Transverse colon (tissue), 4 donors: ENCODE results near the gene DYNC1I1. TPM values are rescaled to one million over a fixed set of nuclear protein-coding genes. Genes with fewer than 3 reads are reported as not detected.

Experiments
- DNase-seq: peaks from one replicate; pipeline ENCODE4 v3.0.0-alpha.2; 2019
- H3K27ac ChIP-seq, 4 donors: fragments of 200-600 bp; sonication (generic); 2 replicates each; pipeline ENCODE4 v1.5.1; 2016 to 2018; ENCODE audit warnings: inconsistent platforms in 4 of 4
- H3K27me3 ChIP-seq: fragments of 200-600 bp; sonication (generic); 2 replicates; pipeline ENCODE4 v1.5.1; 2017; ENCODE audit warnings: inconsistent platforms
- H3K36me3 ChIP-seq, 4 donors: fragments of 200-600 bp; sonication (generic); 2 replicates each; pipeline ENCODE4 v1.5.1; 2017 to 2019; ENCODE audit warnings: inconsistent platforms in 4 of 4
- H3K4me1 ChIP-seq, 4 donors: fragments of 200-600 bp; sonication (generic); 2 replicates each; pipeline ENCODE4 v1.5.1; 2017 to 2020; ENCODE audit warnings: inconsistent platforms in 4 of 4
- H3K4me3 ChIP-seq, 4 donors: fragments of 200-600 bp; sonication (generic); 1 replicate in 1 of 4; 2 replicates in 3 of 4; pipeline versions ENCODE4 v1.5.1 to v1.6.1; 2017 to 2019; ENCODE audit warnings: inconsistent platforms in 4 of 4
- H3K9me3 ChIP-seq, 2 donors: fragments of 200-600 bp; sonication (generic); 2 replicates each; pipeline ENCODE4 v1.5.1; 2017 to 2019; ENCODE audit warnings: inconsistent platforms in 2 of 2
- CTCF ChIP-seq, 5 experiments: fragments of 200-600 bp in 3 of 5; fragments of 450-650 bp in 2 of 5; sonication (generic) in 3 of 5; IDR thresholded peaks; 1 replicate in 2 of 5; 2 replicates in 3 of 5; pipeline ENCODE4 v1.5.1; 2016 to 2017; ENCODE audit warnings: antibody characterized with exemption in 5 of 5, inconsistent platforms in 3 of 5, mild to moderate bottlenecking in 2 of 5, moderate library complexity in 1 of 5
- EP300 ChIP-seq: sonication (generic); formaldehyde crosslinking; IDR thresholded peaks from one replicate; pipeline ENCODE4 v1.6.1; 2017; ENCODE audit warnings: antibody characterized with exemption, low read depth
- POLR2A ChIP-seq: fragments of 450-650 bp; IDR thresholded peaks from one replicate; pipeline ENCODE4 v1.6.1; 2016; ENCODE audit warnings: antibody characterized with exemption, mild to moderate bottlenecking, moderate library complexity
- POLR2AphosphoS5 ChIP-seq, 3 donors: sonication (generic); formaldehyde crosslinking; IDR thresholded peaks; one replicate each; pipeline ENCODE4 v1.6.1; 2016; ENCODE audit warnings: antibody characterized with exemption in 3 of 3
- WGBS, 2 donors: methylation state at CpG; one replicate each; pipeline ENCODE4 v1.1.5; 2018; ENCODE audit warnings: low coverage in 1 of 2; 5-methylcytosine and 5-hydroxymethylcytosine counted together
- in situ Hi-C, 4 donors: fragments of 200-750 bp; cut with MboI; loops; one replicate each; pipeline versions ENCODE4 v1.15.0 to v1.15.1; 2017; ENCODE audit warnings: low sequenced_read_pairs in 3 of 4, low pct_ligation_motif_present in 1 of 4, low pct_unique_long_range_greater_than_20kb in 1 of 4
- intact Hi-C: fragments of 100-400 bp; cut with DNase I; formaldehyde crosslinking; loops from one replicate; pipeline ENCODE4 v1.15.1; 2023; ENCODE audit warnings: low total_unique reads
- total RNA-seq, 4 donors: library from RNA; depleted of rRNA; stranded (reverse); fragments of >200 nt; gene quantifications; one replicate each; pipeline ENCODE4 v1.1.0, GENCODE V29; 2016

DYNC1I1 gene
- total RNA-seq, 4 donors from 2014 or later, result 1.8 to 37.0 (median 7.4) TPM

- no peaks in the 10 kb centered on the region for H3K27me3 ChIP-seq
- TF ChIP-seq POLR2A (no peak), CTCF (IDR thresholded peaks at IDR 0.05) (no peak), EP300 (no peak), POLR2AphosphoS5 (IDR thresholded peaks at IDR 0.05) (no peak)
- no peak for DNase-seq
- 54 to 60% methylated on average over 3 of the region's 3 CpGs for WGBS, 2 donors
- in situ Hi-C loops, result no loop called here
- no peaks in the 10 kb centered on the region for H3K36me3 ChIP-seq
- H3K4me1 ChIP-seq, result no peaks in the 10 kb centered on the region
- no peak overlapping the region for H3K27ac ChIP-seq
- no peak overlapping the region for H3K4me3 ChIP-seq
- intact Hi-C loops, result no loop called here
- no peaks in the 10 kb centered on the region for H3K9me3 ChIP-seq
Observed at GRCh38 chr7:95800787-95801186, 28.4 kb downstream of the DYNC1I1 start.

GRCh38 chr7:95802270-95802669 lies 29.9 kb downstream of the DYNC1I1 start:
- no peaks in the 10 kb centered on the region for H3K4me1 ChIP-seq
- WGBS, 2 donors, result 97 to 98% methylated on average over 3 of the region's 3 CpGs
- in situ Hi-C loops (no loop called here), intact Hi-C loops (no loop called here)
- no peaks in the 10 kb centered on the region for H3K9me3 ChIP-seq
- no peak overlapping the region for H3K4me3 ChIP-seq
- no peaks in the 10 kb centered on the region for H3K27me3 ChIP-seq
- TF ChIP-seq CTCF (IDR thresholded peaks at IDR 0.05), result no peak
- no peak for TF ChIP-seq POLR2A
- no peak for TF ChIP-seq POLR2AphosphoS5 (IDR thresholded peaks at IDR 0.05)
- no peak for TF ChIP-seq EP300
- no peaks in the 10 kb centered on the region for H3K36me3 ChIP-seq
- no peak overlapping the region for H3K27ac ChIP-seq
- no peak for DNase-seq

GRCh38 chr7:95804052-95804451 lies 31.7 kb downstream of the DYNC1I1 start:
- WGBS, 2 donors, result 68 to 75% methylated on average over 4 of the region's 4 CpGs
- Histone ChIP-seq H3K4me1 (no peaks in the 10 kb centered on the region), H3K27me3 (no peaks in the 10 kb centered on the region), H3K27ac (no peak overlapping the region), H3K36me3 (no peaks in the 10 kb centered on the region), H3K4me3 (no peak overlapping the region), H3K9me3 (no peaks in the 10 kb centered on the region)
- no peak for TF ChIP-seq EP300
- TF ChIP-seq POLR2AphosphoS5 (IDR thresholded peaks at IDR 0.05), result no peak
- no peak for TF ChIP-seq POLR2A
- TF ChIP-seq CTCF (IDR thresholded peaks at IDR 0.05), result no peak
- intact Hi-C loops (no loop called here), in situ Hi-C loops (no loop called here)
- DNase-seq, result no peak

- intact Hi-C loops (no loop called here), in situ Hi-C loops (no loop called here)
- Histone ChIP-seq H3K36me3 (no peaks in the 10 kb centered on the region), H3K4me1 (no peaks in the 10 kb centered on the region), H3K27me3 (no peaks in the 10 kb centered on the region), H3K27ac (no peak overlapping the region), H3K4me3 (no peak overlapping the region), H3K9me3 (no peaks in the 10 kb centered on the region)
- 67 to 76% methylated on average over 1 of the region's 1 CpG for WGBS, 2 donors
- TF ChIP-seq POLR2A, result no peak
- no peak for TF ChIP-seq CTCF (IDR thresholded peaks at IDR 0.05)
- no peak for TF ChIP-seq POLR2AphosphoS5 (IDR thresholded peaks at IDR 0.05)
- no peak for TF ChIP-seq EP300
- no peak for DNase-seq
Observed at GRCh38 chr7:95805909-95806308, 33.6 kb downstream of the DYNC1I1 start.
